Measurements from ENCODE around the gene SPOCK1. TPM values are rescaled to one million over a fixed set of nuclear protein-coding genes. Genes with fewer than 3 reads are reported as not detected.

The SPOCK1 gene
- total and polyA plus RNA-seq, 2 donors (not counting 3 experiments of a cell fraction or from before 2014, with no cell fraction given) = 144 to 280 TPM

GRCh38 chr5:137365126-137365865 lies 133.8 kb downstream of the SPOCK1 start:
- no TSS peak for BruUV-seq (replicated peaks)
- TF ChIP-seq CTCF (IDR thresholded peaks at IDR 0.05; ENCODE audit: extremely low read depth in 1 of 2, insufficient read depth in 1 of 2, low read depth in 1 of 2, low read length in 2 of 2) (no peak), FOS (IDR thresholded peaks at IDR 0.05; ENCODE audit: borderline replicate concordance, insufficient read depth, low read length) (no peak), EZH2 (IDR thresholded peaks at IDR 0.05; ENCODE audit: borderline replicate concordance, low read depth, low read length, severe bottlenecking) (no peak), JUN (IDR thresholded peaks at IDR 0.05; ENCODE audit: borderline replicate concordance, insufficient read depth, insufficient read length, low read depth) (no peak), GATA2 (IDR thresholded peaks at IDR 0.05; ENCODE audit: insufficient read depth, insufficient read length, low read depth, low read length) (no peak), POLR2A (IDR thresholded peaks at IDR 0.05; ENCODE audit: low read depth, low read length) (no peak), MYC (IDR thresholded peaks at IDR 0.05; ENCODE audit: low read depth, low read length) (no peak), MAX (IDR thresholded peaks at IDR 0.05; ENCODE audit: insufficient read depth, insufficient read length) (no peak), POLR2AphosphoS5 (IDR thresholded peaks at IDR 0.05; ENCODE audit: insufficient read depth, low read depth, low read length) (no peak)
- dilution Hi-C loops (cut with MboI; ENCODE audit: extremely low pct_ligation_motif_present, low sequenced_read_pairs) = no loop called here
- ChIA-PET CTCF (interaction anchor here (1.0 to 3.6 kb wide), 6 partner anchors 9 to 132 kb away, joined by 3 to 19 read pairs (median 3); no protein-coding TSS in a partner anchor), POLR2A (no interaction called here)
- no peak overlapping the region for H2AFZ ChIP-seq (ENCODE audit: low read depth, low read length)
- no peaks in the 10 kb centered on the region for H4K20me1 ChIP-seq (replicated peaks; ENCODE audit: control insufficient read depth, extremely low read depth, insufficient read depth, low read length)
- H3K27me3 ChIP-seq (ENCODE audit: control insufficient read depth in 2 of 2, insufficient read depth in 2 of 2, low read length in 2 of 2) = no peaks in the 10 kb centered on the region
- H3K36me3 ChIP-seq (ENCODE audit: control insufficient read depth in 2 of 2, extremely low read depth in 1 of 2, insufficient read depth in 2 of 2, low read length in 2 of 2) = no peaks in the 10 kb centered on the region
- H3K9me1 ChIP-seq (replicated peaks; ENCODE audit: control insufficient read depth, extremely low read depth, insufficient read depth, low read length) = no peaks in the 10 kb centered on the region
- H3K4me1 ChIP-seq (ENCODE audit: control insufficient read depth, extremely low read depth, insufficient read depth, low read length) = peaks cover 23% of the 10 kb centered on the region
- H3K79me2 ChIP-seq (ENCODE audit: control insufficient read depth, insufficient read depth, low read length) = peaks cover 22% of the 10 kb centered on the region
- intact Hi-C loops (cut with micrococcal nuclease) = no loop called here
- FAIRE-seq (peak; percentile 26), DNase-seq (ENCODE audit: low read depth, low spot score) (peak; percentile 28)
- H3K9ac ChIP-seq (replicated peaks; ENCODE audit: extremely low read depth, insufficient read depth, low read length) = no peak overlapping the region
- H3K27ac ChIP-seq (ENCODE audit: insufficient read depth, low read depth, low read length) = no peak overlapping the region
- H3K9me3 ChIP-seq (replicated peaks; ENCODE audit: control insufficient read depth, insufficient read depth, low read length) = no peaks in the 10 kb centered on the region
- H3K4me3 ChIP-seq (replicated peaks in 1 of 3; ENCODE audit: insufficient read depth in 1 of 3, low read depth in 1 of 3, low read length in 3 of 3) = no peak overlapping the region
- no peak overlapping the region for H3K4me2 ChIP-seq (ENCODE audit: insufficient read depth, low read length)

All from endothelial cell of umbilical vein (primary cell).